Astrocyte (in vitro differentiated cells and primary cell): Measurements from ENCODE around the gene SPTBN1.

Experiments
- EZH2 ChIP-seq: IDR thresholded peaks from 2 replicates; pipeline ENCODE4 v1.6.1; 2012; ENCODE audit warnings: mild to moderate bottlenecking, low read length, inconsistent platforms; ENCODE audit not compliant: insufficient read depth
- TF ChIP-seq, protein P1 (sequence below): IDR thresholded peaks from 2 replicates; pipeline ENCODE4 v1.5.1; 2011; ENCODE audit warnings: low read depth, mild to moderate bottlenecking, inconsistent platforms, low read length, moderate library complexity; ENCODE audit not compliant: insufficient read depth

DNA sequence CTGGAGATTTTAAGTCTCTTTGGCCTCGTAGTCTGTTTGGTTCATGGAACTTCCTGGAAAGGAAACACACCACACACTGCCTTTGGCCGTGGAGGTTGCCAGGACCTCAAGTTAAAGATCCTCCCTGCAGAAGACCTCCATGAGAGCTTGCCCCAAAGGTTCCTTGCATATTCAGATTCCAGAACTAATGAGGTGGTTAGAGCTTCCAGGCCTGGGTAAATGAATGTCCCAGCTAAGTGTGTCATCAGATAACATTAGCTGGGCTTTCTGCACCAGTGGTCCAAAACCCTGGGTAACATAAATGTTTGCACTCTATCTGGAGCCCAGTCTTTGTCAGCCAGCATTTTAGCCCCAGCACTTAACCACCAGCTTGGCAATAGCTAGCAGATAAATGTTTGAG is 145.2 kb downstream of the SPTBN1 start:
- TF ChIP-seq, protein P1, sequence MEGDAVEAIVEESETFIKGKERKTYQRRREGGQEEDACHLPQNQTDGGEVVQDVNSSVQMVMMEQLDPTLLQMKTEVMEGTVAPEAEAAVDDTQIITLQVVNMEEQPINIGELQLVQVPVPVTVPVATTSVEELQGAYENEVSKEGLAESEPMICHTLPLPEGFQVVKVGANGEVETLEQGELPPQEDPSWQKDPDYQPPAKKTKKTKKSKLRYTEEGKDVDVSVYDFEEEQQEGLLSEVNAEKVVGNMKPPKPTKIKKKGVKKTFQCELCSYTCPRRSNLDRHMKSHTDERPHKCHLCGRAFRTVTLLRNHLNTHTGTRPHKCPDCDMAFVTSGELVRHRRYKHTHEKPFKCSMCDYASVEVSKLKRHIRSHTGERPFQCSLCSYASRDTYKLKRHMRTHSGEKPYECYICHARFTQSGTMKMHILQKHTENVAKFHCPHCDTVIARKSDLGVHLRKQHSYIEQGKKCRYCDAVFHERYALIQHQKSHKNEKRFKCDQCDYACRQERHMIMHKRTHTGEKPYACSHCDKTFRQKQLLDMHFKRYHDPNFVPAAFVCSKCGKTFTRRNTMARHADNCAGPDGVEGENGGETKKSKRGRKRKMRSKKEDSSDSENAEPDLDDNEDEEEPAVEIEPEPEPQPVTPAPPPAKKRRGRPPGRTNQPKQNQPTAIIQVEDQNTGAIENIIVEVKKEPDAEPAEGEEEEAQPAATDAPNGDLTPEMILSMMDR: no peak
- no peak for TF ChIP-seq EZH2
